Esophagus squamous epithelium (tissue), 5 donors: ENCODE measurements around the gene LILRB4. TPM values are rescaled to one million over a fixed set of nuclear protein-coding genes. Genes with fewer than 3 reads are reported as not detected.

Experiments used
- DNase-seq: peaks from one replicate; lab custom pipeline; 2025; lab: John Stamatoyannopoulos, UW
- H3K27ac ChIP-seq, 4 donors: fragments of 200-600 bp; sonication (generic); one replicate each; pipeline ENCODE4 v1.5.1; 2016 to 2019; ENCODE audit warnings: mild to moderate bottlenecking in 1 of 4
- H3K27me3 ChIP-seq, 4 donors: fragments of 200-600 bp; sonication (generic); 1 replicate in 3 of 4; 2 replicates in 1 of 4; pipeline versions ENCODE4 v1.5.1 to v1.6.0; 2017 to 2021; ENCODE audit warnings: antibody characterized with exemption in 1 of 4
- H3K36me3 ChIP-seq, 3 donors: fragments of 200-600 bp; sonication (generic); one replicate each; pipeline ENCODE4 v1.5.1; 2016 to 2019
- H3K4me1 ChIP-seq, 3 donors: fragments of 200-600 bp; sonication (generic); one replicate each; pipeline ENCODE4 v1.5.1; 2017 to 2019
- H3K4me3 ChIP-seq, 4 donors: fragments of 200-600 bp; sonication (generic); 1 replicate in 3 of 4; 2 replicates in 1 of 4; pipeline ENCODE4 v1.5.1; 2016 to 2019; ENCODE audit warnings: mild to moderate bottlenecking in 2 of 4, moderate library complexity in 1 of 4
- H3K9me3 ChIP-seq, 3 donors: fragments of 200-600 bp; sonication (generic); one replicate each; pipeline ENCODE4 v1.5.1; 2016 to 2019
- POLR2A ChIP-seq, 4 donors: fragments of 450-650 bp; IDR thresholded peaks; one replicate each; pipeline ENCODE4 v1.6.1; 2017; ENCODE audit warnings: antibody characterized with exemption in 4 of 4, mild to moderate bottlenecking in 4 of 4, moderate library complexity in 3 of 4
- WGBS, 2 donors: methylation state at CpG; one replicate each; pipeline ENCODE4 v1.1.5; 2018; 5-methylcytosine and 5-hydroxymethylcytosine counted together
- intact Hi-C: fragments of 100-400 bp; cut with DNase I; formaldehyde crosslinking; loops from one replicate; pipeline ENCODE4 v1.15.0; 2022
- total RNA-seq, 4 donors: library from RNA; depleted of rRNA; stranded (reverse); fragments of >200 nt; gene quantifications; one replicate each; pipeline ENCODE4 v1.1.0, GENCODE V29; 2016
- TF ChIP-seq, protein P1 (sequence below), 6 experiments: fragments of 450-650 bp in 4 of 6; fragments of 200-600 bp in 2 of 6; sonication (generic) in 2 of 6; IDR thresholded peaks; one replicate each; pipeline ENCODE4 v1.5.1; 2016 to 2019; ENCODE audit warnings: antibody characterized with exemption in 6 of 6, mild to moderate bottlenecking in 4 of 6, moderate library complexity in 4 of 6
- donor health status: DM: yes; HTN: yes; CAD: no.

LILRB4 gene
- total RNA-seq, 4 donors from 2014 or later, result 0.31 to 6.7 (median 2.5) TPM

DNA sequence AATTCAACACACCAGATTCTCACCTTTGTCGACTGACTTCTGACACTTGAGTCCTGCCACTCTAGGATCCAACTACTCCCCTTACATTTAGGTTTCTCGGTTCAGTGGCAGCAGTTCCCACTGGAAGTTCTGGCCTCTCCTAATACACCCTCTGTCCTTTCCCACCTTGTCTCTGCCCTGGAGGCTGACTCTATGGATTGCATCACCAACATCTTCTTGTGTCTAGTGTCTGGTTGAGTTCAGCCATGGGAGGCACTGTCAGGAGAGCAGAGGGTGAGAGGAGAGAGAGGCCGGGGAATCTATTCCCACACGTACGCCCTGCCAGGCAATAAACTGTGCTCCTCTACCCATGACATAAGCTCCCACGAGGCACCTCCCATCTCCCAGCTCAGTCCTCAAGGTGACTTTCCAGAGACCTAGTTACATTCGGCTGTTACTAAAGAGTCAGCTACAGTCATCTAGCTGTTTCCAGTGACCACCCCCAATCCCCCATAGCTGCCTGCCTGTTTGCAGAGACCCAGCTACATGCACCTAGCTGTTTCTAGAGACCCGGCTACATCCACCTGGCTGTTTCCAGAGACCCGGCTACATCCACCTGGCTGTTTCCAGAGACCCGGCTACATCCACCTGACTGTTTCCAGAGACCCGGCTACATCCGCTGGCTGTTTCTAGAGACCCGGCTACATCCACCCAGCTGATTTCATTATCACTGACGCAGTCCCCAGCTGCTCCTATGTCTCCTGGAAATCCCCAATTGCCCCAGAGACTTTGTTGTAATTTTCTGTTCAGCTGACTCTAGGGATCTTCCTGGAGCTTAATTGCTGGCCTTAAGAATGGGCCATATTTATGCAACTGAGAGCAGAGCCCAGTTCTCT is 8.1 kb upstream of the LILRB4 start:
- Histone ChIP-seq H3K9me3 (no peaks in the 10 kb centered on the region), H3K4me1 (no peaks in the 10 kb centered on the region), H3K4me3 (no peak overlapping the region), H3K27ac (no peak overlapping the region), H3K36me3 (no peaks in the 10 kb centered on the region), H3K27me3 (peaks cover 0 to 15% (median 0%) of the 10 kb centered on the region in 4 donors)
- DNase-seq, result no peak
- 73 to 80% methylated on average over 12 of the region's 14 CpGs for WGBS, 2 donors
- intact Hi-C loops, result no loop called here
- TF ChIP-seq, protein P1, sequence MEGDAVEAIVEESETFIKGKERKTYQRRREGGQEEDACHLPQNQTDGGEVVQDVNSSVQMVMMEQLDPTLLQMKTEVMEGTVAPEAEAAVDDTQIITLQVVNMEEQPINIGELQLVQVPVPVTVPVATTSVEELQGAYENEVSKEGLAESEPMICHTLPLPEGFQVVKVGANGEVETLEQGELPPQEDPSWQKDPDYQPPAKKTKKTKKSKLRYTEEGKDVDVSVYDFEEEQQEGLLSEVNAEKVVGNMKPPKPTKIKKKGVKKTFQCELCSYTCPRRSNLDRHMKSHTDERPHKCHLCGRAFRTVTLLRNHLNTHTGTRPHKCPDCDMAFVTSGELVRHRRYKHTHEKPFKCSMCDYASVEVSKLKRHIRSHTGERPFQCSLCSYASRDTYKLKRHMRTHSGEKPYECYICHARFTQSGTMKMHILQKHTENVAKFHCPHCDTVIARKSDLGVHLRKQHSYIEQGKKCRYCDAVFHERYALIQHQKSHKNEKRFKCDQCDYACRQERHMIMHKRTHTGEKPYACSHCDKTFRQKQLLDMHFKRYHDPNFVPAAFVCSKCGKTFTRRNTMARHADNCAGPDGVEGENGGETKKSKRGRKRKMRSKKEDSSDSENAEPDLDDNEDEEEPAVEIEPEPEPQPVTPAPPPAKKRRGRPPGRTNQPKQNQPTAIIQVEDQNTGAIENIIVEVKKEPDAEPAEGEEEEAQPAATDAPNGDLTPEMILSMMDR (IDR thresholded peaks at IDR 0.05), result no peak
- TF ChIP-seq POLR2A (IDR thresholded peaks at IDR 0.05), result no peak

DNA sequence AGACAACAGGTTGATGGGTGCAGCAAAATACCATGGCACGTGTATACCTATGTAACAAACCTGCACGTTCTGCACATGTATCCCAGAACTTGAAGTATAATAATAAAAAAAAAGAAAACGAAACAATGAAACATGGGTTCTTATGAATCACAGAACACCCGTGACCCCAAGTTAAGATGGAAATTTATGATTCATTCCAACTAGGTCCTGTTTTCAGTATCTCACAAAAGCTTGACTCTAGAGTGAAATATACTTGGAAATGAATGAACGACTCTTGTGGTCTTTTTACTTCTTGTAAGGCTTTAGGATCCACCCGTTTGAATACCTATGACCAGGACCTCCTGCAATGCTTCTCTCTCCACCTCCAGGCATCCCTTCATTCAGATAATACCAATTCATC is 3.5 kb upstream of the LILRB4 start:
- Histone ChIP-seq H3K36me3 (no peaks in the 10 kb centered on the region), H3K9me3 (no peaks in the 10 kb centered on the region), H3K4me3 (no peak overlapping the region), H3K27ac (no peak overlapping the region), H3K27me3 (peaks cover 0 to 14% (median 0%) of the 10 kb centered on the region in 4 donors), H3K4me1 (no peaks in the 10 kb centered on the region)
- TF ChIP-seq POLR2A (IDR thresholded peaks at IDR 0.05), result no peak
- TF ChIP-seq, protein P1 (IDR thresholded peaks at IDR 0.05), result no peak
- intact Hi-C loops, result no loop called here
- 66 to 78% methylated on average over 6 of the region's 6 CpGs for WGBS, 2 donors
- no peak for DNase-seq

DNA sequence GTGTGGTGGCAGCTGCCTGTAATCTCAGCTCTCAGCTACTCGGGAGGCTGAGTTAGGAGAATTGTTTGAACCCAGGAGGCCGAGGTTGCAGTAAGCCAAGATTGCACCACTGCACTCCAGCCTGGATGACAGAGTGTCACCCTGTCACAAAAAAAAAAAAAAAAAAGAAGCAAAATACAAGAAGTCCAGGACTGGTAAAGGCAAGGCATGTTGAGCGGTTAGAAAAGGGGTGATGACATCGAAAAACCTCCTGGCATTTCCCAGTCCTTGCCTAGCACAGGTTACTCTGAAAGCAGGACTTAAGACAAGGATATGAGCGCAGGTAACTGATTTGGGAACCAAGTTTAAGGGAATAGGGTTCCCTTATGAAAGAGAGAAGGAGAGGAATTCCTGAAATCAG is 2.5 kb upstream of the LILRB4 start:
- Histone ChIP-seq H3K4me1 (no peaks in the 10 kb centered on the region), H3K27ac (no peak overlapping the region), H3K36me3 (no peaks in the 10 kb centered on the region), H3K9me3 (no peaks in the 10 kb centered on the region), H3K27me3 (peaks cover 0 to 24% (median 0%) of the 10 kb centered on the region in 4 donors), H3K4me3 (no peak overlapping the region)
- 57 to 79% methylated on average over 5 of the region's 5 CpGs for WGBS, 2 donors
- DNase-seq, result no peak
- intact Hi-C loops, result no loop called here
- TF ChIP-seq, protein P1 (IDR thresholded peaks at IDR 0.05), result no peak
- no peak for TF ChIP-seq POLR2A (IDR thresholded peaks at IDR 0.05)

DNA sequence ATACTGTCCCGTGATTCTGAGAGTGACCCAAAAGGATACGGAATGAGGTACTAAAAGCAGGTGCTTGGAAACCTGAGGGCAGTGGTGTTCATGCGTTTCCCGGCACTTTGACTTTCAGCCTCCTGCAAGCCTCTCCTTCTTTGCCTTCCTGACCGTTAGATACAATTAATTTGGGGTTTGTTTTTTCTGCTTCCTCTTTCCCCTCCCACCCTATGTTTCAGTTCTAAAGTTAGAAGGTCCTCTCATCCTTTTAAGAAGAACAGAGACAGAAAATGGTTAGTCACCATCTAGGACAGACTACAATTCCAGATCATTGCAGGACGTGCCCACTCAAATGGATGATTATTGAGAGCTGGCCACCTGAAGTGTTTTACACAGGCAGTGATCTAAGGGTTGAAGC is 1.8 kb upstream of the LILRB4 start:
- Histone ChIP-seq H3K9me3 (no peaks in the 10 kb centered on the region), H3K4me3 (no peak overlapping the region), H3K27ac (no peak overlapping the region), H3K4me1 (no peaks in the 10 kb centered on the region), H3K27me3 (peaks cover 0 to 27% (median 0%) of the 10 kb centered on the region in 4 donors), H3K36me3 (no peaks in the 10 kb centered on the region)
- 63 to 66% methylated on average over 6 of the region's 6 CpGs for WGBS, 2 donors
- no peak for TF ChIP-seq POLR2A (IDR thresholded peaks at IDR 0.05)
- TF ChIP-seq, protein P1 (IDR thresholded peaks at IDR 0.05), result no peak
- DNase-seq, result no peak
- intact Hi-C loops, result no loop called here

DNA sequence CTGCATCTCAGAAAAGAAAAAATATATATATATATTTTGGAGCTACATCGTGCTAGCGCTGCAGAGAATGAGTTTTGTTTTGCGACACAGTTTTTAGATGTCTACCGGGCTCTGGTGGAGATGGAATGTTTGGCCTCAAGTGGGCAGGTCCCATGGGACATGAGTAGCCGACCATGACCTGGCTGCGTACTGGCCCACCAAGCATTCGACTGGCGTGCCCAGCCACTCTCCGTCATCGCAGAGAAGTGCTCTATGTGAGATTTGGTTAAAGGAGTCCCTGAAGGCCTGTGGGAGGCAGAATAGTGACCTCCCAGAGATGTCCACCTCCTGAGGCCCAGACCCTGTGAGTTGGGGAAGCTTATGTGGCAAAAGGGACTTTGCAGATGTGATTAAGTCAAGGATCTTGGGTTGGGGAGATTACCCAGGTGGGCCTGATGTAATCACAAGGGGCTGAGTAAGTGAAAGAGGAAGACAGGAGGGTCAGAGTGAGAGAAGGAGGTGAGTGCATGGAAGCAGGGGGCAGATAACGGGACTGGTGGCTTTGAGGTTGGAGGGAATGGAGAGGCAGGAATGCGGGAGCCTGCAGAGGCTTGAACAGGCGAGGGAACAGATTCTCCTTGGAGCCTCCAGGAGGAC is 821 bp upstream of the LILRB4 start:
- 82 to 89% methylated on average over 13 of the region's 13 CpGs for WGBS, 2 donors
- H3K4me3 ChIP-seq, result no peak overlapping the region
- intact Hi-C loops, result no loop called here
- H3K27ac ChIP-seq, result no peak overlapping the region
- TF ChIP-seq, protein P1 (IDR thresholded peaks at IDR 0.05), result no peak
- H3K36me3 ChIP-seq, result no peaks in the 10 kb centered on the region
- no peaks in the 10 kb centered on the region for H3K4me1 ChIP-seq
- no peaks in the 10 kb centered on the region for H3K9me3 ChIP-seq
- H3K27me3 ChIP-seq, result peaks cover 0 to 27% (median 0%) of the 10 kb centered on the region in 4 donors
- DNase-seq, result no peak
